ENCODE results near the gene KCTD16. TPM values are rescaled to one million over a fixed set of nuclear protein-coding genes. Genes with fewer than 3 reads are reported as not detected.

The KCTD16 gene
- polyA plus RNA-seq, 1 of the 3 experiments (the other 2 are of a cell fraction), result 0.03 TPM

DNA sequence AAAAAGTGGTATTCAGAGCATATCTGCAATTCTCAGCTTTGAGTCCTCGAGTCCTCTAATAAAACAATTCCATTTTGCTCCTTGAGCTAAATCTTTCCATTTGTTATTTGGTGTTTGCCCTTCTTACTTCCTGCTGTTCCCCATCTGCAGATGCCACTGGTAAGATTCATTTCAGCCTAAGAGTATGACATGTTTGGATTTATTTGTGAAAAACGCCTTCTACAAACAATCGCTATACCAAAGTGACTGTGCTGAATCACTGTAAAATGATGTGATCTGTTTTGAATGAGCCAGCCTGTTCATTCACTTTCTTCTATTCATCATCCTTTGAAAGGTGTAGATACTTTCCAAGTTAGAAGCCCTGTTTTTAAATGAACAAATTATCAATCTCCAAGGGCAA lies 27.7 kb downstream of the KCTD16 start:
- H3K27me3 ChIP-seq (ENCODE audit: insufficient read depth), result no peaks in the 10 kb centered on the region
- ChIA-PET CTCF (interaction anchor here (1.0 to 1.4 kb wide), 3 partner anchors 1040 to 1628 kb away, joined by 3 to 4 read pairs (median 4); no protein-coding TSS in a partner anchor), POLR2A (no interaction called here)
- H2AFZ ChIP-seq (ENCODE audit: low read depth), result peak overlapping the region; percentile 24; the same call in 1 of the 2 replicates
- no peaks in the 10 kb centered on the region for H3K9me2 ChIP-seq
- DNase-seq, result no peak
- no peak overlapping the region for H3K4me2 ChIP-seq
- H3K36me3 ChIP-seq (replicated peaks in 1 of 2; ENCODE audit: control insufficient read depth in 1 of 2, insufficient read depth in 2 of 2, low read length in 1 of 2), result no peaks in the 10 kb centered on the region
- H3K9ac ChIP-seq, result no peak overlapping the region
- no peaks in the 10 kb centered on the region for H4K20me1 ChIP-seq (ENCODE audit: insufficient read depth)
- H3K4me1 ChIP-seq (ENCODE audit: control insufficient read depth in 1 of 2, insufficient read depth in 2 of 2, low read depth in 1 of 2, low read length in 1 of 2), result peaks cover 2 to 14% of the 10 kb centered on the region in 2 experiments; a peak in 3 of 4 replicates
- TF ChIP-seq, protein P1, sequence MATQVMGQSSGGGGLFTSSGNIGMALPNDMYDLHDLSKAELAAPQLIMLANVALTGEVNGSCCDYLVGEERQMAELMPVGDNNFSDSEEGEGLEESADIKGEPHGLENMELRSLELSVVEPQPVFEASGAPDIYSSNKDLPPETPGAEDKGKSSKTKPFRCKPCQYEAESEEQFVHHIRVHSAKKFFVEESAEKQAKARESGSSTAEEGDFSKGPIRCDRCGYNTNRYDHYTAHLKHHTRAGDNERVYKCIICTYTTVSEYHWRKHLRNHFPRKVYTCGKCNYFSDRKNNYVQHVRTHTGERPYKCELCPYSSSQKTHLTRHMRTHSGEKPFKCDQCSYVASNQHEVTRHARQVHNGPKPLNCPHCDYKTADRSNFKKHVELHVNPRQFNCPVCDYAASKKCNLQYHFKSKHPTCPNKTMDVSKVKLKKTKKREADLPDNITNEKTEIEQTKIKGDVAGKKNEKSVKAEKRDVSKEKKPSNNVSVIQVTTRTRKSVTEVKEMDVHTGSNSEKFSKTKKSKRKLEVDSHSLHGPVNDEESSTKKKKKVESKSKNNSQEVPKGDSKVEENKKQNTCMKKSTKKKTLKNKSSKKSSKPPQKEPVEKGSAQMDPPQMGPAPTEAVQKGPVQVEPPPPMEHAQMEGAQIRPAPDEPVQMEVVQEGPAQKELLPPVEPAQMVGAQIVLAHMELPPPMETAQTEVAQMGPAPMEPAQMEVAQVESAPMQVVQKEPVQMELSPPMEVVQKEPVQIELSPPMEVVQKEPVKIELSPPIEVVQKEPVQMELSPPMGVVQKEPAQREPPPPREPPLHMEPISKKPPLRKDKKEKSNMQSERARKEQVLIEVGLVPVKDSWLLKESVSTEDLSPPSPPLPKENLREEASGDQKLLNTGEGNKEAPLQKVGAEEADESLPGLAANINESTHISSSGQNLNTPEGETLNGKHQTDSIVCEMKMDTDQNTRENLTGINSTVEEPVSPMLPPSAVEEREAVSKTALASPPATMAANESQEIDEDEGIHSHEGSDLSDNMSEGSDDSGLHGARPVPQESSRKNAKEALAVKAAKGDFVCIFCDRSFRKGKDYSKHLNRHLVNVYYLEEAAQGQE (IDR thresholded peaks at IDR 0.05; ENCODE audit: low read depth, low read length), result no peak
- TF ChIP-seq, protein P2, sequence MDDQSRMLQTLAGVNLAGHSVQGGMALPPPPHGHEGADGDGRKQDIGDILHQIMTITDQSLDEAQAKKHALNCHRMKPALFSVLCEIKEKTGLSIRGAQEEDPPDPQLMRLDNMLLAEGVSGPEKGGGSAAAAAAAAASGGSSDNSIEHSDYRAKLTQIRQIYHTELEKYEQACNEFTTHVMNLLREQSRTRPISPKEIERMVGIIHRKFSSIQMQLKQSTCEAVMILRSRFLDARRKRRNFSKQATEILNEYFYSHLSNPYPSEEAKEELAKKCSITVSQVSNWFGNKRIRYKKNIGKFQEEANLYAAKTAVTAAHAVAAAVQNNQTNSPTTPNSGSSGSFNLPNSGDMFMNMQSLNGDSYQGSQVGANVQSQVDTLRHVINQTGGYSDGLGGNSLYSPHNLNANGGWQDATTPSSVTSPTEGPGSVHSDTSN (IDR thresholded peaks at IDR 0.05), result peak; percentile 36; the same call in 1 of the 2 replicates
- TF ChIP-seq FOSL2 (IDR thresholded peaks at IDR 0.05; ENCODE audit: borderline replicate concordance, low read depth), result no peak
- TF ChIP-seq POLR2AphosphoS5 (IDR thresholded peaks at IDR 0.05; ENCODE audit: low read depth, low read length), result no peak
- no peak for TF ChIP-seq CHD2 (IDR thresholded peaks at IDR 0.05; ENCODE audit: low read length, partially characterized antibody)
- no peak for TF ChIP-seq SMC3 (IDR thresholded peaks at IDR 0.05; ENCODE audit: low read depth, low read length)
- H3K79me2 ChIP-seq (ENCODE audit: insufficient read depth), result no peaks in the 10 kb centered on the region
- no peak overlapping the region for H3K4me3 ChIP-seq (ENCODE audit: low read depth in 2 of 2, low read length in 1 of 2)
- H3K27ac ChIP-seq (ENCODE audit: low read depth in 2 of 2, low read length in 1 of 2), result no peak overlapping the region
- no peaks in the 10 kb centered on the region for H3K9me3 ChIP-seq
- peaks cover 5% of the 10 kb centered on the region for H3F3A ChIP-seq (replicated peaks; ENCODE audit: insufficient read depth)
- 56% methylated on average over 3 of the region's 3 CpGs for WGBS (ENCODE audit: low lambda C conversion rate)

DNA sequence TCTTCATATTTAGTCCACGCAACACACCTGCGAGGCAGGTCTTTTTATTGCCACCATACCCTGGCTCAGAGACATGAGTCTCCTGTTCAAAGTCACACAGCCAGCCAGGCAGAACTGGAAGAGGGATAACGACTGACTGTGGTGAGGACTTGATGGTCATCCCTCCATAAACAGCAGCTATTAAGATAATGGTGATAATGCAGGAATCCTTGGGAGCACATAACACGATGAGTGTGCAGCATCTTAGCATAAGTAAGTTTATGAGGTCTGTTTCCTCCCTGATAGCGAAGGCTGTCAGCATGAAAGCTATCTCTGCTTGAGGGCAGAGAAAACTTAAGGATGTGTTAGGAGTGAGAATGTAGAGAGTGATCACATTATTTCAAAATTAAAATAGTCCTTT lies 30.9 kb downstream of the KCTD16 start:
- ChIA-PET CTCF (interaction anchor here (1.6 to 1.7 kb wide), 2 partner anchors 1037 to 1840 kb away, joined by 3 to 7 read pairs; no protein-coding TSS in a partner anchor), POLR2A (no interaction called here)
- Histone ChIP-seq H4K20me1 (ENCODE audit: insufficient read depth) (no peaks in the 10 kb centered on the region), H3K4me3 (ENCODE audit: low read depth in 2 of 2, low read length in 1 of 2) (no peak overlapping the region), H3K27me3 (ENCODE audit: insufficient read depth) (no peaks in the 10 kb centered on the region), H3K9ac (no peak overlapping the region), H3F3A (replicated peaks; ENCODE audit: insufficient read depth) (peaks cover 5% of the 10 kb centered on the region), H2AFZ (ENCODE audit: low read depth) (no peak overlapping the region), H3K27ac (ENCODE audit: low read depth in 2 of 2, low read length in 1 of 2) (no peak overlapping the region), H3K79me2 (ENCODE audit: insufficient read depth) (no peaks in the 10 kb centered on the region), H3K4me1 (ENCODE audit: control insufficient read depth in 1 of 2, insufficient read depth in 2 of 2, low read depth in 1 of 2, low read length in 1 of 2) (peaks cover 9 to 10% of the 10 kb centered on the region in 2 experiments; a peak in 3 of 4 replicates), H3K9me3 (no peaks in the 10 kb centered on the region), H3K36me3 (replicated peaks in 1 of 2; ENCODE audit: control insufficient read depth in 1 of 2, insufficient read depth in 2 of 2, low read length in 1 of 2) (no peaks in the 10 kb centered on the region), H3K4me2 (no peak overlapping the region), H3K9me2 (no peaks in the 10 kb centered on the region)
- no peak for DNase-seq
- WGBS (ENCODE audit: low lambda C conversion rate), result 61% methylated on average over 5 of the region's 5 CpGs
- TF ChIP-seq MXI1 (IDR thresholded peaks at IDR 0.05; ENCODE audit: low read depth, low read length), result no peak
- TF ChIP-seq, protein P3, sequence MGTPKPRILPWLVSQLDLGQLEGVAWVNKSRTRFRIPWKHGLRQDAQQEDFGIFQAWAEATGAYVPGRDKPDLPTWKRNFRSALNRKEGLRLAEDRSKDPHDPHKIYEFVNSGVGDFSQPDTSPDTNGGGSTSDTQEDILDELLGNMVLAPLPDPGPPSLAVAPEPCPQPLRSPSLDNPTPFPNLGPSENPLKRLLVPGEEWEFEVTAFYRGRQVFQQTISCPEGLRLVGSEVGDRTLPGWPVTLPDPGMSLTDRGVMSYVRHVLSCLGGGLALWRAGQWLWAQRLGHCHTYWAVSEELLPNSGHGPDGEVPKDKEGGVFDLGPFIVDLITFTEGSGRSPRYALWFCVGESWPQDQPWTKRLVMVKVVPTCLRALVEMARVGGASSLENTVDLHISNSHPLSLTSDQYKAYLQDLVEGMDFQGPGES (IDR thresholded peaks at IDR 0.05; ENCODE audit: low read depth, low read length), result no peak
- no peak for TF ChIP-seq FOSL2 (IDR thresholded peaks at IDR 0.05; ENCODE audit: borderline replicate concordance, low read depth)
- no peak for TF ChIP-seq FOXM1 (IDR thresholded peaks at IDR 0.05; ENCODE audit: low read depth)
- TF ChIP-seq YY1 (IDR thresholded peaks at IDR 0.05; ENCODE audit: low read depth), result no peak
- TF ChIP-seq, protein P2 (IDR thresholded peaks at IDR 0.05), result no peak
- no peak for TF ChIP-seq NFIC (IDR thresholded peaks at IDR 0.05; ENCODE audit: borderline replicate concordance)
- TF ChIP-seq SMC3 (IDR thresholded peaks at IDR 0.05; ENCODE audit: low read depth, low read length), result no peak
- TF ChIP-seq ELF1 (IDR thresholded peaks at IDR 0.05), result no peak
- TF ChIP-seq, protein P4, sequence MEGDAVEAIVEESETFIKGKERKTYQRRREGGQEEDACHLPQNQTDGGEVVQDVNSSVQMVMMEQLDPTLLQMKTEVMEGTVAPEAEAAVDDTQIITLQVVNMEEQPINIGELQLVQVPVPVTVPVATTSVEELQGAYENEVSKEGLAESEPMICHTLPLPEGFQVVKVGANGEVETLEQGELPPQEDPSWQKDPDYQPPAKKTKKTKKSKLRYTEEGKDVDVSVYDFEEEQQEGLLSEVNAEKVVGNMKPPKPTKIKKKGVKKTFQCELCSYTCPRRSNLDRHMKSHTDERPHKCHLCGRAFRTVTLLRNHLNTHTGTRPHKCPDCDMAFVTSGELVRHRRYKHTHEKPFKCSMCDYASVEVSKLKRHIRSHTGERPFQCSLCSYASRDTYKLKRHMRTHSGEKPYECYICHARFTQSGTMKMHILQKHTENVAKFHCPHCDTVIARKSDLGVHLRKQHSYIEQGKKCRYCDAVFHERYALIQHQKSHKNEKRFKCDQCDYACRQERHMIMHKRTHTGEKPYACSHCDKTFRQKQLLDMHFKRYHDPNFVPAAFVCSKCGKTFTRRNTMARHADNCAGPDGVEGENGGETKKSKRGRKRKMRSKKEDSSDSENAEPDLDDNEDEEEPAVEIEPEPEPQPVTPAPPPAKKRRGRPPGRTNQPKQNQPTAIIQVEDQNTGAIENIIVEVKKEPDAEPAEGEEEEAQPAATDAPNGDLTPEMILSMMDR (IDR thresholded peaks at IDR 0.05), result no peak
- no peak for TF ChIP-seq CHD2 (IDR thresholded peaks at IDR 0.05; ENCODE audit: low read length, partially characterized antibody)
- TF ChIP-seq RAD21 (IDR thresholded peaks at IDR 0.05; ENCODE audit: low read length), result no peak
- no peak for TF ChIP-seq GATA2 (CRISPR knock-in tag; IDR thresholded peaks at IDR 0.05)
- TF ChIP-seq GABPA (IDR thresholded peaks at IDR 0.05; ENCODE audit: low read depth), result no peak
- TF ChIP-seq POLR2AphosphoS5 (IDR thresholded peaks at IDR 0.05; ENCODE audit: low read depth, low read length), result no peak
- TF ChIP-seq, protein P5, sequence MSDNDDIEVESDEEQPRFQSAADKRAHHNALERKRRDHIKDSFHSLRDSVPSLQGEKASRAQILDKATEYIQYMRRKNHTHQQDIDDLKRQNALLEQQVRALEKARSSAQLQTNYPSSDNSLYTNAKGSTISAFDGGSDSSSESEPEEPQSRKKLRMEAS (IDR thresholded peaks at IDR 0.05; ENCODE audit: low read depth), result no peak

Measured in SK-N-SH (cell line).